ENCODE data around the gene TNFAIP8. TPM values are rescaled to one million over a fixed set of nuclear protein-coding genes. Genes with fewer than 3 reads are reported as not detected.

Gene TNFAIP8
- total RNA-seq, 1 experiment from 2014 or later: 24.1 TPM

DNA sequence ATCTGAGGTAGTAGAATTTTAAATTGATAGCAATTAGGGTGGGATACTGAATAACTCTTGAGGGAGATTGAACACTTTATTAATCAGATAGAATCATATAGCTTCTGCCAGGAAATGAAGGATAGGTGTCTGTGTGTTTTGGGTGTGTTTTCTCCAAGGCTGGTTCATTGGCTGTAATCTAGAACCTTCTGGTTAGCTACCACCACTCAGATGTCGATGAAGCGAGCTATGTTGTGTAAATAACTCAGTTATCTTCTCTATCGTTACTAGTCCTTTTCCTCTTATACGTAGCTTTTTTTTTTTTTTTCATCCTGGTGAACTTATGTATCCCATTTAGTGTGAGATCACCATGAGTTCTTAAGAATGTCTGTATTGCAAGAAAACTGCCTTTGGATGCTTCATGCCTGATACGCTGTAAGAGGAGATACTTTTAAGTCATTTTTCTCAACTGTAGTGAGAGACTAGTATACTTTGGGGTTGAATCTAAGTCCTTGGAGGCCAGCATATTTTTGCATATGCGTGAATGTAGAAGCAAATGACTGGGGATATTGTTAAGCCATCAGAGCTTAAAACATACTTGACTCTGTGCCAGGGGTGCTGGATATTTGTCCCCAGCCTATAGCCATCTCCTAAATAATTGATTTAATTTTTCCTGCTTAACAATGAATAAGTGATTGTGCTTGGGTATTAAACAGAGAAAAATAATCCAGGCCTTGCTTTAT, 2.1 kb downstream of the TNFAIP8 start:
- POLR2A ChIA-PET: interaction anchor here (0.6 kb wide), 1 partner anchor 45 kb away, joined by 3 read pairs; no protein-coding TSS in a partner anchor
- no peaks in the 10 kb centered on the region for H3K36me3 Mint-ChIP-seq
- no peak overlapping the region for H3K27ac Mint-ChIP-seq
- no peaks in the 10 kb centered on the region for H3K9me3 Mint-ChIP-seq
- CTCF ChIA-PET: no interaction called here
- TF ChIP-seq CREB1 (CRISPR knock-in tag; IDR thresholded peaks at IDR 0.05) (no peak), NR3C1 (CRISPR knock-in tag; conservative IDR thresholded peaks at IDR 0.05; ENCODE audit: low read depth) (no peak)
- TF ChIP-seq, protein P1, sequence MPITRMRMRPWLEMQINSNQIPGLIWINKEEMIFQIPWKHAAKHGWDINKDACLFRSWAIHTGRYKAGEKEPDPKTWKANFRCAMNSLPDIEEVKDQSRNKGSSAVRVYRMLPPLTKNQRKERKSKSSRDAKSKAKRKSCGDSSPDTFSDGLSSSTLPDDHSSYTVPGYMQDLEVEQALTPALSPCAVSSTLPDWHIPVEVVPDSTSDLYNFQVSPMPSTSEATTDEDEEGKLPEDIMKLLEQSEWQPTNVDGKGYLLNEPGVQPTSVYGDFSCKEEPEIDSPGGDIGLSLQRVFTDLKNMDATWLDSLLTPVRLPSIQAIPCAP (CRISPR knock-in tag; IDR thresholded peaks at IDR 0.05): no peak
- TF ChIP-seq, protein P2, sequence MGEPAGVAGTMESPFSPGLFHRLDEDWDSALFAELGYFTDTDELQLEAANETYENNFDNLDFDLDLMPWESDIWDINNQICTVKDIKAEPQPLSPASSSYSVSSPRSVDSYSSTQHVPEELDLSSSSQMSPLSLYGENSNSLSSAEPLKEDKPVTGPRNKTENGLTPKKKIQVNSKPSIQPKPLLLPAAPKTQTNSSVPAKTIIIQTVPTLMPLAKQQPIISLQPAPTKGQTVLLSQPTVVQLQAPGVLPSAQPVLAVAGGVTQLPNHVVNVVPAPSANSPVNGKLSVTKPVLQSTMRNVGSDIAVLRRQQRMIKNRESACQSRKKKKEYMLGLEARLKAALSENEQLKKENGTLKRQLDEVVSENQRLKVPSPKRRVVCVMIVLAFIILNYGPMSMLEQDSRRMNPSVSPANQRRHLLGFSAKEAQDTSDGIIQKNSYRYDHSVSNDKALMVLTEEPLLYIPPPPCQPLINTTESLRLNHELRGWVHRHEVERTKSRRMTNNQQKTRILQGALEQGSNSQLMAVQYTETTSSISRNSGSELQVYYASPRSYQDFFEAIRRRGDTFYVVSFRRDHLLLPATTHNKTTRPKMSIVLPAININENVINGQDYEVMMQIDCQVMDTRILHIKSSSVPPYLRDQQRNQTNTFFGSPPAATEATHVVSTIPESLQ (CRISPR knock-in tag; IDR thresholded peaks at IDR 0.05): no peak
- peaks cover 75% of the 10 kb centered on the region for H3K4me1 Mint-ChIP-seq
- ATAC-seq (no peak), DNase-seq (ENCODE audit: low spot score) (no peak)
- H3K4me3 Mint-ChIP-seq: no peak overlapping the region
- peaks cover 8% of the 10 kb centered on the region for H3K27me3 Mint-ChIP-seq (ENCODE audit: low read depth)

DNA sequence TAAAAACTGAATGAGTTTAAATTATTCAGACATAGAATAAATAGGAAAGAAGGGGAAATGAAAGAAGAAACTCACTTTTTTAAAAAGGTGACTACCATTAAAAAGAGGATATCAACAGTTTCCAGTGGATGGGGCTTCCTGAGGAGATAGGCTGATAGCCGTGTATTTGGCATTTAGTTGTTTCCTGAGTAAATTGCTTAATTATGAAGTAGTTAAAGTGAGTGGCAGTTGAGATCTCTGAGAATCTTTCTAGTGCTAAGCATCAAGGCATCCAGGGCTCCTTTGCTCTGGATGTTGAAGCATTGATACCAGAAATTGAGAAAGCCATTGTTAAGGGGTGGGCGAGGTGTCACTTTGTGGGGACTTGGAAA, 2.7 kb downstream of the TNFAIP8 start:
- TF ChIP-seq, protein P3, sequence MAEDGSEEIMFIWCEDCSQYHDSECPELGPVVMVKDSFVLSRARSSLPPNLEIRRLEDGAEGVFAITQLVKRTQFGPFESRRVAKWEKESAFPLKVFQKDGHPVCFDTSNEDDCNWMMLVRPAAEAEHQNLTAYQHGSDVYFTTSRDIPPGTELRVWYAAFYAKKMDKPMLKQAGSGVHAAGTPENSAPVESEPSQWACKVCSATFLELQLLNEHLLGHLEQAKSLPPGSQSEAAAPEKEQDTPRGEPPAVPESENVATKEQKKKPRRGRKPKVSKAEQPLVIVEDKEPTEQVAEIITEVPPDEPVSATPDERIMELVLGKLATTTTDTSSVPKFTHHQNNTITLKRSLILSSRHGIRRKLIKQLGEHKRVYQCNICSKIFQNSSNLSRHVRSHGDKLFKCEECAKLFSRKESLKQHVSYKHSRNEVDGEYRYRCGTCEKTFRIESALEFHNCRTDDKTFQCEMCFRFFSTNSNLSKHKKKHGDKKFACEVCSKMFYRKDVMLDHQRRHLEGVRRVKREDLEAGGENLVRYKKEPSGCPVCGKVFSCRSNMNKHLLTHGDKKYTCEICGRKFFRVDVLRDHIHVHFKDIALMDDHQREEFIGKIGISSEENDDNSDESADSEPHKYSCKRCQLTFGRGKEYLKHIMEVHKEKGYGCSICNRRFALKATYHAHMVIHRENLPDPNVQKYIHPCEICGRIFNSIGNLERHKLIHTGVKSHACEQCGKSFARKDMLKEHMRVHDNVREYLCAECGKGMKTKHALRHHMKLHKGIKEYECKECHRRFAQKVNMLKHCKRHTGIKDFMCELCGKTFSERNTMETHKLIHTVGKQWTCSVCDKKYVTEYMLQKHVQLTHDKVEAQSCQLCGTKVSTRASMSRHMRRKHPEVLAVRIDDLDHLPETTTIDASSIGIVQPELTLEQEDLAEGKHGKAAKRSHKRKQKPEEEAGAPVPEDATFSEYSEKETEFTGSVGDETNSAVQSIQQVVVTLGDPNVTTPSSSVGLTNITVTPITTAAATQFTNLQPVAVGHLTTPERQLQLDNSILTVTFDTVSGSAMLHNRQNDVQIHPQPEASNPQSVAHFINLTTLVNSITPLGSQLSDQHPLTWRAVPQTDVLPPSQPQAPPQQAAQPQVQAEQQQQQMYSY (CRISPR knock-in tag; IDR thresholded peaks at IDR 0.05): no peak
- TF ChIP-seq JAZF1 (CRISPR knock-in tag; IDR thresholded peaks at IDR 0.05) (no peak), GRHL2 (CRISPR knock-in tag; IDR thresholded peaks at IDR 0.05; ENCODE audit: insufficient replicate concordance, severe bottlenecking) (no peak), NFYB (CRISPR knock-in tag; conservative IDR thresholded peaks at IDR 0.05; ENCODE audit: low read depth) (no peak), SP1 (CRISPR knock-in tag; conservative IDR thresholded peaks at IDR 0.05) (no peak)
- Mint-ChIP-seq H3K27me3 (ENCODE audit: low read depth) (peaks cover 8% of the 10 kb centered on the region), H3K27ac (no peak overlapping the region), H3K9me3 (no peaks in the 10 kb centered on the region), H3K4me3 (no peak overlapping the region), H3K4me1 (peaks cover 70% of the 10 kb centered on the region), H3K36me3 (no peaks in the 10 kb centered on the region)
- no peak for DNase-seq (ENCODE audit: low spot score)
- ATAC-seq: no peak
- CTCF ChIA-PET: interaction anchor here (1.0 kb wide), 1 partner anchor 103 kb away, joined by 3 read pairs; no protein-coding TSS in a partner anchor
- POLR2A ChIA-PET: no interaction called here

DNA sequence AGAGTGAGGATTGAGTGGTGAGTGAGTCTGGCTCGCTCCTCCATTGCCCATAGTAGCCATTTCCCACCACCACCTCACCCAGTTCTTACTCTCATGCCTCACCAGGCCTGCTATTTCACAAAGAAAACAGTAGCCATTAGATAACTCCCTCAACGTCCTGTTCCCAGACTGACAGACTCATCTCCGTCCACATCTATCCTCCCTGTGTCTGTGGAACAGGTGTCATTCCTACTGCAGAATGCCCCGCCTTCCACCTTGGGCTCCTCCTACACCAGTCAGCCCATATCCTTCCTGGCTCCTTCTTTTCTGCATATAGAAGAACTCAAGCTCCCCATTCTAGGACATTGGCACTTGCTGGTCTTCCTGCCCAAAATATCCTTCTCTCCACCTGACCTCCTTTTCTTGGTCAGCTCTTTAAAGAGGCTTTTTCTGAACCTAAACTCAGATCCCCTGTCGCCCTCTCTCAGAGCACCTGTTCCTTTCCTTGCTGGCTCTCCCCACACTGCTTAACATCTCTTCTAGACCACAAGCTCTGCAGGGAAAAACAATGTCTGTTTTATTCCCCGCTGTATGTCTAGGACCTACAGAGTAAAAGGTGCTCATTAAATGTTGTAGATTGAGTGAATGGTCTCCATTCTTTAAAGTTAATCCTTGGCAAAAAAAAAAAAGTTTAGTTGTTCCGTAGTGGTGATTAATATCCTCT, 3.2 kb downstream of the TNFAIP8 start:
- H3K27ac Mint-ChIP-seq: no peak overlapping the region
- ATAC-seq: peak; percentile 25
- H3K4me3 Mint-ChIP-seq: no peak overlapping the region
- H3K9me3 Mint-ChIP-seq: no peaks in the 10 kb centered on the region
- POLR2A ChIA-PET: no interaction called here
- peaks cover 70% of the 10 kb centered on the region for H3K4me1 Mint-ChIP-seq
- DNase-seq (ENCODE audit: low spot score): no peak
- H3K36me3 Mint-ChIP-seq: no peaks in the 10 kb centered on the region
- H3K27me3 Mint-ChIP-seq (ENCODE audit: low read depth): peaks cover 8% of the 10 kb centered on the region
- CTCF ChIA-PET: interaction anchor here (0.7 to 1.0 kb wide), 2 partner anchors 21 to 103 kb away, joined by 3 read pairs; no protein-coding TSS in a partner anchor
- TF ChIP-seq EMX1 (CRISPR knock-in tag; IDR thresholded peaks at IDR 0.05) (no peak), CBFB (CRISPR knock-in tag; IDR thresholded peaks at IDR 0.05; ENCODE audit: low read depth) (no peak), MYBL2 (CRISPR knock-in tag; IDR thresholded peaks at IDR 0.05) (no peak), ZNF232 (CRISPR knock-in tag; IDR thresholded peaks at IDR 0.05) (no peak), GTF2I (CRISPR knock-in tag; conservative IDR thresholded peaks at IDR 0.05) (no peak), OVOL2 (CRISPR knock-in tag; IDR thresholded peaks at IDR 0.05; ENCODE audit: borderline replicate concordance) (no peak), ZNF671 (CRISPR knock-in tag; IDR thresholded peaks at IDR 0.05) (no peak), ZNF317 (CRISPR knock-in tag; IDR thresholded peaks at IDR 0.05; ENCODE audit: borderline replicate concordance, low read depth) (no peak)
- TF ChIP-seq, protein P4, sequence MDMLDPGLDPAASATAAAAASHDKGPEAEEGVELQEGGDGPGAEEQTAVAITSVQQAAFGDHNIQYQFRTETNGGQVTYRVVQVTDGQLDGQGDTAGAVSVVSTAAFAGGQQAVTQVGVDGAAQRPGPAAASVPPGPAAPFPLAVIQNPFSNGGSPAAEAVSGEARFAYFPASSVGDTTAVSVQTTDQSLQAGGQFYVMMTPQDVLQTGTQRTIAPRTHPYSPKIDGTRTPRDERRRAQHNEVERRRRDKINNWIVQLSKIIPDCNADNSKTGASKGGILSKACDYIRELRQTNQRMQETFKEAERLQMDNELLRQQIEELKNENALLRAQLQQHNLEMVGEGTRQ (CRISPR knock-in tag; IDR thresholded peaks at IDR 0.05): no peak
- TF ChIP-seq, protein P5, sequence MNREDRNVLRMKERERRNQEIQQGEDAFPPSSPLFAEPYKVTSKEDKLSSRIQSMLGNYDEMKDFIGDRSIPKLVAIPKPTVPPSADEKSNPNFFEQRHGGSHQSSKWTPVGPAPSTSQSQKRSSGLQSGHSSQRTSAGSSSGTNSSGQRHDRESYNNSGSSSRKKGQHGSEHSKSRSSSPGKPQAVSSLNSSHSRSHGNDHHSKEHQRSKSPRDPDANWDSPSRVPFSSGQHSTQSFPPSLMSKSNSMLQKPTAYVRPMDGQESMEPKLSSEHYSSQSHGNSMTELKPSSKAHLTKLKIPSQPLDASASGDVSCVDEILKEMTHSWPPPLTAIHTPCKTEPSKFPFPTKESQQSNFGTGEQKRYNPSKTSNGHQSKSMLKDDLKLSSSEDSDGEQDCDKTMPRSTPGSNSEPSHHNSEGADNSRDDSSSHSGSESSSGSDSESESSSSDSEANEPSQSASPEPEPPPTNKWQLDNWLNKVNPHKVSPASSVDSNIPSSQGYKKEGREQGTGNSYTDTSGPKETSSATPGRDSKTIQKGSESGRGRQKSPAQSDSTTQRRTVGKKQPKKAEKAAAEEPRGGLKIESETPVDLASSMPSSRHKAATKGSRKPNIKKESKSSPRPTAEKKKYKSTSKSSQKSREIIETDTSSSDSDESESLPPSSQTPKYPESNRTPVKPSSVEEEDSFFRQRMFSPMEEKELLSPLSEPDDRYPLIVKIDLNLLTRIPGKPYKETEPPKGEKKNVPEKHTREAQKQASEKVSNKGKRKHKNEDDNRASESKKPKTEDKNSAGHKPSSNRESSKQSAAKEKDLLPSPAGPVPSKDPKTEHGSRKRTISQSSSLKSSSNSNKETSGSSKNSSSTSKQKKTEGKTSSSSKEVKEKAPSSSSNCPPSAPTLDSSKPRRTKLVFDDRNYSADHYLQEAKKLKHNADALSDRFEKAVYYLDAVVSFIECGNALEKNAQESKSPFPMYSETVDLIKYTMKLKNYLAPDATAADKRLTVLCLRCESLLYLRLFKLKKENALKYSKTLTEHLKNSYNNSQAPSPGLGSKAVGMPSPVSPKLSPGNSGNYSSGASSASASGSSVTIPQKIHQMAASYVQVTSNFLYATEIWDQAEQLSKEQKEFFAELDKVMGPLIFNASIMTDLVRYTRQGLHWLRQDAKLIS (CRISPR knock-in tag; IDR thresholded peaks at IDR 0.05; ENCODE audit: borderline replicate concordance): no peak

Data from WTC11 (cell line).